IPS-18a (cell line): Measurements from ENCODE around the gene C1orf198.
A peak's percentile ranks its signal among the peaks of the same experiment; 100 is the strongest.

Experiments used
- H3K27ac ChIP-seq: one replicate; pipeline ENCODE4 v1.5.1; 2013; ENCODE audit warnings: low read length
- H3K27me3 ChIP-seq: one replicate; pipeline ENCODE4 v1.6.1; 2013; ENCODE audit warnings: mild to moderate bottlenecking, low read length; ENCODE audit not compliant: control insufficient read depth, insufficient read depth
- H3K36me3 ChIP-seq: one replicate; pipeline ENCODE4 v1.6.1; 2013; ENCODE audit warnings: low read depth, low read length; ENCODE audit not compliant: control insufficient read depth
- H3K4me1 ChIP-seq: one replicate; pipeline ENCODE4 v1.6.1; 2013; ENCODE audit warnings: low read depth, low read length; ENCODE audit not compliant: control insufficient read depth
- H3K4me3 ChIP-seq: one replicate; pipeline ENCODE4 v1.5.1; 2013; ENCODE audit warnings: low read length
- H3K9ac ChIP-seq: one replicate; pipeline ENCODE4 v1.6.1; 2013; ENCODE audit warnings: mild to moderate bottlenecking, low read length, moderate library complexity
- H3K9me3 ChIP-seq: one replicate; pipeline ENCODE4 v1.6.1; 2013; ENCODE audit warnings: low read depth, low read length; ENCODE audit not compliant: control insufficient read depth

C1orf198 gene, protein sequence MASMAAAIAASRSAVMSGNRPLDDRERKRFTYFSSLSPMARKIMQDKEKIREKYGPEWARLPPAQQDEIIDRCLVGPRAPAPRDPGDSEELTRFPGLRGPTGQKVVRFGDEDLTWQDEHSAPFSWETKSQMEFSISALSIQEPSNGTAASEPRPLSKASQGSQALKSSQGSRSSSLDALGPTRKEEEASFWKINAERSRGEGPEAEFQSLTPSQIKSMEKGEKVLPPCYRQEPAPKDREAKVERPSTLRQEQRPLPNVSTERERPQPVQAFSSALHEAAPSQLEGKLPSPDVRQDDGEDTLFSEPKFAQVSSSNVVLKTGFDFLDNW

DNA sequence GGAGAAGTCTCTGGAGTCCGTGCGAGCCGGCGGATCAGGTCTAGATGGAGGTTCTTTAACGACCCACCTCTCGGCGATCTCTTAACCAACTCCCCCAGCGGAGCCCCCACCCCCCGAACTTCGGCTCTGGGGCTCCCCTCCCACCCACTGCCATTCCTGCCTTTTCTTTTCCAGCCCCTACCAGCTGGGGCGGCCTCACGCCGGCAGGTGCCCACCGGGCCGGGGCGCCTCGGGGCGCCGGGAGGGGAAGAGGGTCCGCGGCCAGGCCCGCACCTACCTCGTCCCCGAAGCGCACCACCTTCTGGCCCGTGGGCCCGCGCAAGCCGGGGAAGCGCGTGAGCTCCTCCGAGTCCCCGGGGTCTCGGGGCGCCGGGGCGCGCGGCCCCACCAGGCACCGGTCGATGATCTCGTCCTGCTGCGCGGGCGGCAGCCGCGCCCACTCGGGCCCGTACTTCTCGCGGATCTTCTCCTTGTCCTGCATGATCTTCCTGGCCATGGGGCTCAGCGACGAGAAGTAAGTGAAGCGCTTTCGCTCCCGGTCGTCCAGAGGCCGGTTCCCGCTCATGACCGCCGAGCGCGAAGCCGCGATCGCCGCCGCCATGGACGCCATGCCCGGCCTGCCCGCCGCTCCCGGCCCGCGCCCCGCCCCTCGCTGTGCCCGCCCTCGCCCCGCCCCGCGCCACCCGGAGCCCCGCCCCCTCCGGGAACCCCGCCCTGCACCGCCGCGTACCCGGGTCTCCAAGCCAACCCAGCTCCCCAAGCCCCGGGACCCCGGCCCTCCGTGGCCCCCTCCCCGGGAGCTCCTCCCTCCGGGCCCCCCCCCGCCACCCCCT, at the start of gene C1orf198:
Gene C1orf198 (minus strand): TSS at position 619 of the 833 bp plus-strand sequence. CDS start 9 bp downstream, at position 610.
- H3K4me3 ChIP-seq = peak within 1 kb of the TSS; percentile 92
- H3K27me3 ChIP-seq = peaks cover 10% of the 10 kb centered on the region
- H3K27ac ChIP-seq = peak within 1 kb of the TSS; percentile 94
- peak within 1 kb of the TSS; percentile 98 for H3K9ac ChIP-seq
- no peaks in the 10 kb centered on the region for H3K9me3 ChIP-seq
- no peaks in the 10 kb centered on the region for H3K36me3 ChIP-seq
- H3K4me1 ChIP-seq = peaks cover 16% of the 10 kb centered on the region

DNA sequence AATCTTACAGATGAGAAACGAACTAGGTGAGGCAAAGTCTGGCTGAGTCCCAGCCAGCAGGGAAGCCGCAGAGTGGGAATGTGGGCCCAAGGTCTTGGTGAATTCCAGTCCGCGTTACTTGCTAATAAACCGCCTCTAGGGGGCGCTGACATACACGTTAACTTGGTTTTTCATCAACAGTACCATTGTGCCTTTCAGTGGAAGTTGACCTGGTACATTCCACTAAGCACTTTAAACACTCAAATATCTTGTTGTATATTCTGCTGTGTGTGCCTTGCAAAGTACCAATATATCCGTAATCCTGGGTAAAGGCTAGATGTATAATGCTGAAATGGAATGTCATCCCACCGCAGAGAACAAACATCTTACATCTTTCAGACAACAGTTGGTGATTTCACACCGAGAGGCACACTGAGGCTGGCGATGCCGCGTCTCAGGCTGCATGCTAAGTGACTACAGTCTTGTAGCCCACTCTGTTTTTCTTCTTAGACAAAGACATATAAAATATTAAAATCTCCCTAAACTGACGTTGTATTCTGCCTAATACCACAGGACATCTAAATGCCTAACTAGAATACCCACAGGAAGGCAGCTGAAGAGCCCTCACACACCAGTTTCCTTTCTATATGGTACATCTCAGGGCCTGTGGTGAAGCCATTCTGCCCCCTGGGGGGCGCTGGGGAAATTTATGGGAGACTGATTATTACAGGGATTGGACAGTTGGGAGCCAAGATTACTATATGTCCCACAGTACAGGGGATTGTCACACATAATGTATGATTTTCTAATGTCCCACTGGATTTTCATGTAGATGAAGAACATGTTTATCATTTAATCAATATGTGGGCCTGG, 49.2 kb upstream of the C1orf198 start:
- H3K4me1 ChIP-seq = no peaks in the 10 kb centered on the region

DNA sequence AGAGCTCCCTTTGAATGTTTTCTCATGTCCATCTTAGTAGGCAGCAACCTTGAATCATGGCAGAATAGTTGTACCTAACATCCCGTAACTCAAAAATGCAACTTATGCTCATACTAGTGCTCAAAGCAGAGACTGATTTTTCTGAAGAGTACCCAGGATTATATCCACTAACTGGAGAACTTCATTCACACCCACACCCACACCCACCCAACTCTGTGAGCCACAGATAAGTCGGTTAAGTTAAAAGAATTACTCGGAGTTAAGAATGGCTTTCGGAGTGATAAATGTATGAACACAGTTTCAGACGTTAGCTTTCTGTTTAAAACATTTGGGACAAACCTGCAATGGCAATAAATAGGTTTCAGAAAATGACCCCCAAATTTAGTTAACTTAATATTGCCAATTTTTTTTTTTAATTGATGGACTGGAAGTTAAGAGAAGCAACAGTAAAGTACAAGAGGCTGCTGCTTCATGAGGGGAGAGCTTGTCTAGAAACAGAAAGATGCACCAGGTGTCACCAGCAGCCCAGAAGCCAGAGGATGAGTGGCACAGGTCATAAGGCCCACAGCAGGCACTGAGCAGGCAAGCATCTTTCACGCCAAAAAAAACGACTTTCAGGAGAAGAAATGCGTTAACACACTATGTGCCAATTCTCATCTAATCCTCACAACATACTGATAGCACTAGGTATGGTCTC, 48.4 kb upstream of the C1orf198 start:
- peaks cover 5% of the 10 kb centered on the region for H3K36me3 ChIP-seq

More for the DNA sequence above, 49.2 kb upstream of the C1orf198 start:
- Histone ChIP-seq H3K9ac (no peak overlapping the region), H3K27ac (no peak overlapping the region), H3K9me3 (no peaks in the 10 kb centered on the region), H3K27me3 (no peaks in the 10 kb centered on the region), H3K4me3 (no peak overlapping the region), H3K36me3 (peaks cover 5% of the 10 kb centered on the region)

DNA sequence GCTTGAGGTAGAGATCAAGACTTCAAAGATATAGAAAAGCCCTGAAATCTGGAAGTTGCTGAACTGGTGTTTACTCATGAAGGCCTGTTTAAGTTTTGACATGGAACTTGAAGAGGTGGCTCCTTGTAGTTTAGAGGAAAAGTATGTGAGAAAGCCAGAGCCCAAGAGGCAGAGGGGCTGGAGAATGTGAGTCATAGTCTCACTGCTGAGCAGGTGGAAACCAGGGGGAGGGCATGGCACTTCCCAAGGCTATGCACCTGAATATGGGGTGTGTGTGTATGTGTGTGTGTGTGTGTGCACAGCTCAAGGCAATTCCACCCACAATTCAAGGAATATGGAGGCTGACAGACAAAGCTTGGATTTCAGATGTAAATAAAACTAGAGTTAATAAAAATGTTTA, 46.8 kb upstream of the C1orf198 start:
- peaks cover 5% of the 10 kb centered on the region for H3K36me3 ChIP-seq

More for the DNA sequence above, 48.4 kb upstream of the C1orf198 start:
- H3K27ac ChIP-seq = no peak overlapping the region
- no peaks in the 10 kb centered on the region for H3K4me1 ChIP-seq
- no peaks in the 10 kb centered on the region for H3K27me3 ChIP-seq
- no peaks in the 10 kb centered on the region for H3K9me3 ChIP-seq
- no peak overlapping the region for H3K9ac ChIP-seq
- no peak overlapping the region for H3K4me3 ChIP-seq

DNA sequence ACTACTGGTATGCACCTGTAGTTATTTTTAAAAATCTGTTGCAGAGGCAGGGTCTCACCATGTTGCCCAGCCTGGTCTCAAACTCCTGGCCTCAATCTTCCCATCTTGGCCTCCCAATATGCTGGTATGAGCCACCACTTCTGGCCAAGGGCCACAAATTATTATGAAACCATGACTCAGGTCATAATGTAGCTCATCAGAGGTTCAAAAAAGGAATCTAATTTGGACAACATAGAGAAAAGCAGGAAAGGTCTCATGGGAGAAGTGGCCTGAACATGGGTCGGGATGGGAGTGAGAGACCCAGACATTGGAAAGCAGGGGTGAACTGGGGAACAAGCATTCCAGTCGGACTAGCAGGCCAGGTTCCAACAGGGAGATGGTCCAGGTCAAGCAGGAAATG, 45.2 kb upstream of the C1orf198 start:
- Histone ChIP-seq H3K36me3 (no peaks in the 10 kb centered on the region), H3K4me3 (no peak overlapping the region), H3K4me1 (no peaks in the 10 kb centered on the region), H3K9me3 (no peaks in the 10 kb centered on the region), H3K27me3 (no peaks in the 10 kb centered on the region), H3K9ac (no peak overlapping the region), H3K27ac (no peak overlapping the region)

More for the DNA sequence above, 46.8 kb upstream of the C1orf198 start:
- H3K27ac ChIP-seq = no peak overlapping the region
- H3K4me3 ChIP-seq = no peak overlapping the region
- no peaks in the 10 kb centered on the region for H3K4me1 ChIP-seq
- H3K27me3 ChIP-seq = no peaks in the 10 kb centered on the region
- no peaks in the 10 kb centered on the region for H3K9me3 ChIP-seq
- H3K9ac ChIP-seq = no peak overlapping the region

DNA sequence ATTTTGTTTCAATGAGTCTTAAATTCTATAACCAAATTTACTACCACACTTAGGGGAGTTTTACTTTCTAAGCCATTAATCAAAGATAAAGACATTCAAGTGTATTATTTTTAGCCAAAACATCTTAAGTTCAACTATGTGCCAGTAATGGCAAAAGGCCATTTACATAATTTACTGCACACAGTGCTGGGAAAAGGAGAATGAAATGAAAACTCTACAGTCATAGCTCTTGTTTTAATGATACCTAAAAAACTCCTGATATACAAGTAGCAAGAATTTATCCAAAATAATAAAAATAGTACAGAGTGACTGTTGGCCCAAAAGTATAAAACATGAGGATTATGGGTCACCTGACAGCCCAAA, 42.4 kb upstream of the C1orf198 start:
- no peak overlapping the region for H3K9ac ChIP-seq
- H3K9me3 ChIP-seq = no peaks in the 10 kb centered on the region
- no peaks in the 10 kb centered on the region for H3K27me3 ChIP-seq
- no peak overlapping the region for H3K27ac ChIP-seq
- no peaks in the 10 kb centered on the region for H3K4me1 ChIP-seq
- H3K36me3 ChIP-seq = no peaks in the 10 kb centered on the region
- no peak overlapping the region for H3K4me3 ChIP-seq

DNA sequence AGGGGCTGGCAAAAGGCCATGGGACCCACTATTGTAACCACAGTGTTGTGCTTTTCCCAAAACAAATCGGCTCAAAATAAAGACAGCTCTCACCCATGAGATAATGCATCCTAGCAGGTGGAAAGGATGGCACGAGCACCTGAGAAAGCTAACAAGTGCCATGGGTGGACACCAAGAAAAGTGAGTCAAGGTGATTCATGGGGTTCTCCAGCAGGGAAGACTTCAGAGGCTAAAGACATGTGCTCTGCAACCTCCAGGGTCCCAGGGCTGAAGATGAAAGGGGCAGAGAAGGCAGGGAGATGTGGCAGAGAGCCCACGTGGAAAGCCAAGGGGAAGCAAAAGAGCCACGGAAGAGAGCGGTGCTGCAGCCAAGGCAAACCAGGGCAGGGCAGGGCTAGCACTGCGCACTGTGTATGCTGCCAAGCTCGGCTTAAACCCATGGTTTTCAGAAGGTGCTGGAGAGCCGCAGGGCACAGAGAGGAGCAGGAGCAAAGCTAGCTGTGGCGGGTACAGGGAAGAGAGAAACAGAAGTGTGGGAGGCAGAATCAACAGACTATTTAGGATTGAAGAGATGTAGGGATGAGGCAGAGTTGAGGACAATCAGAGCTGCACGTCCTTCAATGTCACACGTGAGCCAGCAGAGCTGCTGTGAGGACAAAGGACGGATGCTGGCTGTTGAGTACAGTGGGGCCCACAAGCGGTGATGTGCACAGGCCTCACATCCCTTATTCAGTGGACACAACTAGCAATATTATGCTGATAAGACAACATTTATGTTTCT, 41.8 kb upstream of the C1orf198 start:
- no peak overlapping the region for H3K4me3 ChIP-seq
- no peak overlapping the region for H3K9ac ChIP-seq
- H3K9me3 ChIP-seq = no peaks in the 10 kb centered on the region
- H3K27ac ChIP-seq = no peak overlapping the region
- no peaks in the 10 kb centered on the region for H3K4me1 ChIP-seq
- no peaks in the 10 kb centered on the region for H3K36me3 ChIP-seq
- no peaks in the 10 kb centered on the region for H3K27me3 ChIP-seq

DNA sequence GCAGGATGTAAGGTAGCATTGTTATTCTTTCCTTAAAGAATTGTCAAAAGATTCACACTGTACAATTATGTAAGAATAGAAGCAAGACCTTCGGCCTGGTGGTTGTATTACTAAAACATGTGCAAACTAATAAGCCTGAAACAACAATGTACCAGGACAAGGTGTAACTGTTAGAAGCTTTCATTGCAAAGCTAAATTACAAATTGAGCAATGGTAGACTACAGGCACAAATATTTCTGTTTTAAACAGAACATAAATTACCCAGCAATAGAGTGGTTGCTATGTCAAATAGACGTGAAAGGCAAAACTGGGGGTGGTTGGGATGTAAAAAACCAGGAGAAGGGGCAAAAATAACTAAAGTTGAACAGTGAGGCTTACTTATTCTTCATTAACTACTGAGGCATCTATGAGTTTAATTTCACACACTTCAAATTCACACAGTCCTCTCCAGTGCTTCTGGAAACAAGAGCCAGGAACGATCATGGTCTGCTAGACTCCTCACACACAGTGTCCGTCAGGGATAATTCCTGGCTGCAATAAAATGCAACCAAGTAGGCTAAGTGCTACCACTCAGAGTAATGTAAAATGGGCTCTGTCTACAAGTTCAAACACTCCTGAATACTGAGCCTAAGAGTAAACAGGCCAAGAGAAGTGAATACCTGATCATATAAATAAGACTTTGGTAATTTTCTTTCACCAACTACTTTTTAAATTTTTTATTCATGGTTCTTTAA, 39.3 kb upstream of the C1orf198 start:
- Histone ChIP-seq H3K4me1 (no peaks in the 10 kb centered on the region), H3K9ac (no peak overlapping the region), H3K9me3 (no peaks in the 10 kb centered on the region), H3K27me3 (no peaks in the 10 kb centered on the region), H3K27ac (no peak overlapping the region), H3K4me3 (no peak overlapping the region), H3K36me3 (no peaks in the 10 kb centered on the region)

DNA sequence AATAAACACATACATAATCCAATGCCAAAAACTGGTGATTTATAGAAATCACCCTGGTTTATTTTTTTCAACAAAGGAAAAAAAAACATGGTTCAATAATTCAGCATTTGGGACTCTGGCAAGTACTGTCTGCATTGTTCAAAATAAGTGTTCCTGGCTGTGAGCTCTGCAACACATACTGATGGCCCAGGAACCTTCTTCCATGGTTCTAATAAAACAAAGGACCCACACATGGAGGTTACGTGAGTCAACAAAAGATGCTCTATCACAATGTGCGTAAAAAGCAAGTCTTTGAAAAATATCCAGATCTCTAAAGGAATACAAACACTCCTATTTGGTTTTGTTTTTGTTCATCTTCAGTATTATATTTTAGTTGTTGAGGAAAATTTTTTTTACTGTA, 37.9 kb upstream of the C1orf198 start:
- Histone ChIP-seq H3K9ac (no peak overlapping the region), H3K36me3 (no peaks in the 10 kb centered on the region), H3K27me3 (no peaks in the 10 kb centered on the region)

DNA sequence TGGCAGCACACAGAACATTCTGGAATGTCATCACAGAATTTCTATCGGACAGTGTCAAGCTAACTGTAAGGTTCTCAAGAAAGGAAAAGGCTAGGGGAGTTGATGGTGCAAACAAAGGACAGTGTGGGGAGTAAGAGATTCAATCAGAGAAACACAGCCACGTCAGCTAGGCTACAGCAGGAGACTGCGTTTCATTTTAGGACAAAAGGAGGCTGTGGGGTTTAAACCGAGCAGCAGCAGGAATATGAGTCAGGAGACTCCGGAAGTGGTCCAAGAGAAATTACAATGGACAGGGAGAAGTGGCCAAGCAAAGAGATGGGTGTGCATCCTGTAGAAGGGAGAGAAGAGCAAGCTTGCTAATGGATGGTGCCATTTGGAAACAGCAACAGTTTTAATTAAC, 37.4 kb upstream of the C1orf198 start:
- Histone ChIP-seq H3K4me3 (no peak overlapping the region), H3K36me3 (no peaks in the 10 kb centered on the region), H3K9ac (no peak overlapping the region)

More for the DNA sequence above, 37.9 kb upstream of the C1orf198 start:
- H3K27ac ChIP-seq = no peak overlapping the region
- H3K4me1 ChIP-seq = no peaks in the 10 kb centered on the region
- H3K9me3 ChIP-seq = no peaks in the 10 kb centered on the region
- no peak overlapping the region for H3K4me3 ChIP-seq

More for the DNA sequence above, 37.4 kb upstream of the C1orf198 start:
- H3K27me3 ChIP-seq = no peaks in the 10 kb centered on the region
- no peak overlapping the region for H3K27ac ChIP-seq
- no peaks in the 10 kb centered on the region for H3K4me1 ChIP-seq
- no peaks in the 10 kb centered on the region for H3K9me3 ChIP-seq
